Measurements from ENCODE around the gene ZNF487.

- TF ChIP-seq CTCF (conservative IDR thresholded peaks at IDR 0.05; ENCODE audit: low read length), result no peak
- TF ChIP-seq EZH2phosphoT487 (IDR thresholded peaks at IDR 0.05; ENCODE audit: borderline replicate concordance), result no peak
These were observed 32.2 kb upstream of the ZNF487 start for GRCh38 chr10:43404704-43405084.

Measured in Loucy (cell line).